Ramos (cell line): Measurements from ENCODE around the gene DHRSX.

ENCODE experiments used
- in situ Hi-C: fragments of 300-500 bp; cut with MboI; formaldehyde crosslinking; loops from one replicate; pipeline ENCODE4 v1.14.3; 2022; ENCODE audit warnings: low sequenced_read_pairs; ENCODE audit not compliant: unreplicated experiment

DHRSX gene

GRCh38 chrX:2521092-2521926 is 20.5 kb upstream of the DHRSX start:
- in situ Hi-C loops = loop anchor here (25.0 kb wide), 1 partner anchor 1059 kb away; the partner anchor contains the start of gene ASMTL

- in situ Hi-C loops = loop anchor here (25.0 kb wide), 1 partner anchor 1058 kb away; the partner anchor contains the start of gene ASMTL
These were observed 19.8 kb upstream of the DHRSX start for GRCh38 chrX:2520539-2520938.

DNA sequence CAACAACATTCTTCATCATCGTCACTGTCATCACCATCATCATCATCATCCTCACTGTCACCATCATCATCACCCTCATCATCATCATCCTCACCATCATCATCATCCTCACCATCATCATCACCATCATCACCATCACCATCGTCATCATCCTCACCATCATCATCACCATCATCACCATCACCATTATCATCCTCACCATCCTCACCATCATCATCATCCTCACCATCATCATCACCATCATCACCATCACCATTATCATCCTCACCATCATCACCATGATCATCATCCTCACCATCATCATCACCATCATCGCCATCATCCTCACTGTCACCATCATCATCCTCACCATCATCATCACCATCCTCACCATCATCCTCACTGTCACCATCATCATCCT is 18.9 kb upstream of the DHRSX start:
- in situ Hi-C loops = loop anchor here (25.0 kb wide), 1 partner anchor 1057 kb away; the partner anchor contains the start of gene ASMTL

GRCh38 chrX:2517055-2517454 is 16.3 kb upstream of the DHRSX start:
- in situ Hi-C loops = loop anchor here (25.0 kb wide), 1 partner anchor 1055 kb away; the partner anchor contains the start of gene ASMTL

DNA sequence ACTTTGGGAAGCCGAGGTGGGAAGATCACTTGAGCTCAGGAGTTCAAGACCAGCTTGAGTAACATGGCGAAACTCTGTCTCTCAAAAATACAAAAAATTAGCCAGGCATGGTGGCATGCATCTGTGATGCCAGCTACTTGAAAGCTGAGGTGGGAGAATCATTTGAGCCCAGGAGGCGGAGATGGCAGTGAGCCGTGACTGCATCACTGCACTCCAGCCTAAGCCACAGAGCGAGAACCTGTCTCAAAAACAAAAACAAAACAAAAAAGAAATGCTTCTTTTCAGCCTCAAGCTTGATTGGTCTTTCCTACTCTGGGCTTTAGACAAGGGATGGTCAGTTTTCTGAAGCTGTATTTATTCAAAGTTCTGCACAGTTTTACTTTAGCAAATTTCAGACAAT is 15.8 kb upstream of the DHRSX start:
- in situ Hi-C loops = loop anchor here (25.0 kb wide), 1 partner anchor 1054 kb away; the partner anchor contains the start of gene ASMTL

- in situ Hi-C loops = loop anchor here (25.0 kb wide), 1 partner anchor 1052 kb away; the partner anchor contains the start of gene ASMTL
These were observed 13.4 kb upstream of the DHRSX start for GRCh38 chrX:2514131-2514530.

DNA sequence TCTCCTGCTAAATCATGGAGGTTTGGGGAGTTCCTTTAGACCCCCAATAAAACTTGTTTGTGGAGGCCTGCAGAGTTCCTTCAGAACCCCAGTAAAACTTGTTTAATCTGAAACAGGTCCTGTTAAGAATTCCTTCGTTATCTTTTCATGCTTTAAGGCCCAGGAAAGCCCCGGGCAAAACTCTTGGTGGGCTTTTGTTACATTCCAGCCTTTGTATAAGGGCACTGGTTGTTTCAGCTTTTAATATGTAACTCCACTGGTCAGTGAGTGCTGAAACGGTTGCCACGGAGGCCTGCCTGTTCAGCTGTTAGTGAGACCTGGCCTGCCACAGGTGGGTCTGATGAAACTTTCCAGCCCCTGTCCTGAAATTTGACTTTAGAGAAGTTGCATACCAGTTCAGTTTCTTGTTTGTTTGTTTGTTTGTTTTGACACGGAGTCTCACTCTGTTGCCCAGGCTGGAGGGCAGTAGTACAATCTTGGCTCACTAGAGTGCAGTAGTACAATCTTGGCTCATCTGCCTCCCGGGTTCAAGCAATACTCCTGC is 12.4 kb upstream of the DHRSX start:
- in situ Hi-C loops = loop anchor here (25.0 kb wide), 1 partner anchor 1051 kb away; the partner anchor contains the start of gene ASMTL

GRCh38 chrX:2512501-2512900 is 11.7 kb upstream of the DHRSX start:
- in situ Hi-C loops = loop anchor here (25.0 kb wide), 1 partner anchor 1050 kb away; the partner anchor contains the start of gene ASMTL

- in situ Hi-C loops = loop anchor here (25.0 kb wide), 1 partner anchor 1049 kb away; the partner anchor contains the start of gene ASMTL
These were observed 10.6 kb upstream of the DHRSX start for GRCh38 chrX:2511326-2511725.

DNA sequence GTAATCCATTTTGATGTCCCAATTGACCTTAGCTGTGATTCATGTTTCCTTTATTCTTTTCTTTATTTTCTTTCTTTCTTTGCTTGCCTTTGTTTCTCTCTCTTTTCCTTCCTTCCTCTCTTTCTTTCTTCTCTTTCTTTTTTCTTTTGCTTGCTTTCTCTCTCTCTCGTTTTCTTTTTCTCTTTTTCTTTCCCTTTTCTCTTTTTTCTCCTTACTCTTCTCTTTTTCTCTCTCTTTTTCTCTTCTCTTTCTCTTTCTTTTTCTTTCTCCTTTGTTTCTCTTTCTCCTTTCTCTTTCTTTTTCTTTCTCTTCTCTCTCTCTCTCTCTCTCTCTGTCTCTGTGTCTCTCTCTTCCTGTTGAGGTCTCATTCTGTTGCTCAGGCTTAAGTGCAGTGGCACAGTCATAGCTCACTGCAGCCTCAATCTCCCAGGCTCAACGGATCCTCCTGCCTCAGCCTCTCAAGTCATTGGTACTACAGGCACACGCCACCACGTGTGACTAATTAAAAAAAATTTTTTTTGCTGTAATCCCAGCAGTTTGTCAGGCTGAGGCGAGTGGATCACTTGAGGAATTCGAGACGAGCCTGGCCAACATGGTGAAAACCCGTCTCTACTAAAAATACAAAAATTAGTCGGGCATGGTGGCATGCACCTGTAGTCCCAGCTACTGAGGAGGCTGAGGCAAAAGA is 8.0 kb upstream of the DHRSX start:
- in situ Hi-C loops = loop anchor here (25.0 kb wide), 1 partner anchor 1046 kb away; the partner anchor contains the start of gene ASMTL

- in situ Hi-C loops = loop anchor here (25.0 kb wide), 1 partner anchor 1046 kb away; the partner anchor contains the start of gene ASMTL
These were observed 7.3 kb upstream of the DHRSX start for GRCh38 chrX:2507904-2508627.

GRCh38 chrX:2507196-2507595 is 6.4 kb upstream of the DHRSX start:
- in situ Hi-C loops = loop anchor here (25.0 kb wide), 1 partner anchor 1045 kb away; the partner anchor contains the start of gene ASMTL

DNA sequence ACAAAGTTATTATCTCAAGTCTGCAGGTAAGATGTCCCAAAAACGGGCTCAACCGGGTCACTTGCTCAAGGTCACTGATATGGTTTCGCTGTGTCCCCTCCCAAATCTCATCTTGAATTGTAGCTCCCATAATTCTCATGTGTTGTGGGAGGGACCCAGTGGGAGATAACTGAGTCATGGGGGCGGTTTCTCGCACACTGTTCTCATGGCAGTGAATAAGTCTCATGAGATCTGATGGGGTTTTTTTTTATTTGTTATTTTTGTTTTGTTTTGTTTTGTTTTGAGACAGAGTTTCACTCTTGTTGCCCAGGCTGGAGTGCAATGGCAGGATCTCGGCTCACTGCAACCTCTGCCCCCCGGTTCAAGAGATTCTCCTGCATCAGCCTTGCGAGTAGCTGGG is 4.6 kb upstream of the DHRSX start:
- in situ Hi-C loops = loop anchor here (25.0 kb wide), 1 partner anchor 1043 kb away; the partner anchor contains the start of gene ASMTL

DNA sequence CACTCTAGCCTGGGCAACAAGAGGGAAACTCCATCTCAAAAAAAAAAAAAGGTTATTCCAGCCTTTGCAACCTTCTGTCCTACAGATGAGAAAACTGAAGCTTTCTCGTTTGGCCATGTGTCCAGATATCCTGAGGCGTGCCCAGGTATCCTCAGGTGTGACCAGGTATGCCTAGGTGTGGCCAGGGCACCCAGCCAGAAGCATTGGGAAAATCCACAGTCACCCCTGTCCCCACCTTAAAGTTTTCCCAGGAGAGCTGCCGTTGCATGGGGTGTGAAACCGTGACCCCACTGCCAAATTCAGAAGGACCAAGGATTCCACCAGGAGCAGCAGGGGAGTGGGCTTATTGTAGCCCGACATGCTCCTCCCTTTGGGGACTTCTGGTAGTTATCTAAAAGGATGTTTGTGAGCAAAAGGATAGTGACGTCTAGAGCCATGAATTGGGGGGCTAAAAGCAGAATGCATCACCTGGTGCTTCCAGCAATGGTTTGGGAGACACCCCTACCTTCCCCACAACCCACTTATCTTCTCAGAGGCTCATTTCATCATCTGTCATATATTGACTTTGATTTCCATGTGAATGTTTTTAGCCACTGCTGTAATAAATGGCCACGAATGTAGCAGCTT is 4.0 kb upstream of the DHRSX start:
- in situ Hi-C loops = loop anchor here (25.0 kb wide), 1 partner anchor 1043 kb away; the partner anchor contains the start of gene ASMTL

- in situ Hi-C loops = loop anchor here (25.0 kb wide), 1 partner anchor 1042 kb away; the partner anchor contains the start of gene ASMTL
These were observed 3.1 kb upstream of the DHRSX start for GRCh38 chrX:2503591-2504500.

DNA sequence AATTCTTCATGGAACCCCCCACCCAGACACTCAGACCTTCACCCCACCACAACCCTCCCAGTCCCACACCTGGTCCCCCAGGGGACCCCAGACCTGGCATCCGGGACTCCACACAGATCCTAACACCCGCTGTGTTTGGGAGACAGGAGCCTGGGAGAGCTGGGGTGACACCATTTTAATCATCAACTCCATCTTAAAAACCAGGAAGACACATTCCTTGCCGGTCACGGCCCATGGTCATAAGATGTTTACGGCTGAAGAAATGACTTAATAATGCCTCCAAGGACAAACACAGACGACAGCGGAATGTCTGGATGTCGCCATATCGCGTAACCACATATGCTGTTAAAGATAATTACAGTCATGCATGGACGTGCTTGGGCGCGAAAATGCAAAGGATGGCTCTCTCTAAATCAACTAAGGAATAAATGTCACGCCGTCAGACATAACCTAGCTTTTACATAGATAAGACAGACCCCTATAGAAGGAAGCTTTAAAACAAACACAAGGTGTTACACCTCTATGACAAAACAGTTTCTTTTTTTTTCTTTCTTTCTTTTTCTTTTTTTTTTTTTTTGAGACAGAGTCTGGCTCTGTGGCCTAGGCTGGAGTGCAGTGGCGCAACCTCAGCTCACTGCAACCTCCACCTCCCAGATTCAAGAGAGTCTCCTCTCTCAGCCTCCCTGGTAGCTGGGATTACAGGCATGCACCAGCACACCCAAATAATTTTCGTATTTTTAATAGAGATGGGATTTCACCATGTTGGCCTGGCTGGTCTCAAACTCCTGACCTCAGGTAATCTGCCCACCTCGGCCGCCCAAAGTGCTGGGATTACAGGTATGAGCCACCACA is 2.1 kb upstream of the DHRSX start:
- in situ Hi-C loops = loop anchor here (25.0 kb wide), 1 partner anchor 1041 kb away; the partner anchor contains the start of gene ASMTL

GRCh38 chrX:2502120-2502667 is 1.4 kb upstream of the DHRSX start:
- in situ Hi-C loops = loop anchor here (25.0 kb wide), 1 partner anchor 1040 kb away; the partner anchor contains the start of gene ASMTL
